SU-DHL-6 (cell line): Measurements from ENCODE around the gene EEPD1.

Source experiments
- CTCF ChIP-seq: fragments of 200-600 bp; sonication (generic); IDR thresholded peaks from one replicate; pipeline ENCODE4 v1.5.1; 2017; ENCODE audit warnings: antibody characterized with exemption, mild to moderate bottlenecking, low read length, moderate library complexity; ENCODE audit not compliant: insufficient read depth, poor library complexity, severe bottlenecking
- EZH2phosphoT487 ChIP-seq: fragments of 200-600 bp; sonication (generic), shearing (Covaris generic); conservative IDR thresholded peaks from 2 replicates; pipeline ENCODE4 v1.6.1; 2018; ENCODE audit warnings: mild to moderate bottlenecking, antibody characterized with exemption, low read length, moderate library complexity, mixed read lengths

GRCh38 chr7:36182854-36183604 is 30.0 kb downstream of the EEPD1 start:
- TF ChIP-seq CTCF (no peak), EZH2phosphoT487 (no peak)
